Bone marrow (tissue), 2 donors: Measurements from ENCODE around the gene IQSEC1.
A peak's percentile ranks its signal among the peaks of the same experiment; 100 is the strongest.

Experiments
- DNase-seq, 2 donors: peaks; one replicate each; lab custom pipeline; 2025; lab: John Stamatoyannopoulos, UW

Gene IQSEC1

DNA sequence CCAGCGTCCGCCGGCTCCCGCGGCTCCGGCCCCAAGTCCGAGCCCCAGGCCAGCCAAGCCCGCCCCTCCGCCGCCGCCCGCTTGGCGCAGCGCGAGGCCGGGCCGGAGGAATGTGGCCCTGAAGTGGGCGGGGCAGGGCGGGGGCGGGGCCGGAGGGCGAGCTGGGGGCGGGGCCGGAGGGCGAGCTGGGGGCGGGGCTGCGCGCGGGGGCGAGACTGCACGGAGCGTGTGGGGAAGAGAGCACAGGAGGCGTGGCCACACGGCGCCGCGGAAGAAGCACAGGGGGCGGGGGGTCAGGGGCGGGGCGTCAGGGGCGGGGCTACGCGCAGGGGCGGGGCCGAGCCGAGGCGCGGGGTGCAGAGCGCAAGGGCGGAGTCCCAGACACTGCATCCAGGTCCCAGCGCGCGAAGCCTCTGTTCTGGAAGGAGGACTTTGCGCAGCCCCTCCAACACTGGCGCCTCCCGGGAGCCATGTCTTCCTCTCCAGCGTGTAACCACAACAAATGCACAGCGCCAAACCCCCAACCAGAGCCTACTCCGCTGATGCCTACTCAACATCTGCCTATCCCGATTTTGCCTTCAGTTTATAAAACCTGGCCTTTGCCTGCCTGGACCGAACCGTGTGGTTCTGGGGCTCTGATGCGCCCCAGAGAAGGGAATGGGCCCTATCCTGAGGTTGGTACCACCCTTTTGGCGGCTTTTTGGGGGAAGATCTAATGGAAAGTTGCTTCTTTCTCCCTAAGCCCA is 105.5 kb downstream of the IQSEC1 start:
- peak; percentile 84 to 85 for DNase-seq

DNA sequence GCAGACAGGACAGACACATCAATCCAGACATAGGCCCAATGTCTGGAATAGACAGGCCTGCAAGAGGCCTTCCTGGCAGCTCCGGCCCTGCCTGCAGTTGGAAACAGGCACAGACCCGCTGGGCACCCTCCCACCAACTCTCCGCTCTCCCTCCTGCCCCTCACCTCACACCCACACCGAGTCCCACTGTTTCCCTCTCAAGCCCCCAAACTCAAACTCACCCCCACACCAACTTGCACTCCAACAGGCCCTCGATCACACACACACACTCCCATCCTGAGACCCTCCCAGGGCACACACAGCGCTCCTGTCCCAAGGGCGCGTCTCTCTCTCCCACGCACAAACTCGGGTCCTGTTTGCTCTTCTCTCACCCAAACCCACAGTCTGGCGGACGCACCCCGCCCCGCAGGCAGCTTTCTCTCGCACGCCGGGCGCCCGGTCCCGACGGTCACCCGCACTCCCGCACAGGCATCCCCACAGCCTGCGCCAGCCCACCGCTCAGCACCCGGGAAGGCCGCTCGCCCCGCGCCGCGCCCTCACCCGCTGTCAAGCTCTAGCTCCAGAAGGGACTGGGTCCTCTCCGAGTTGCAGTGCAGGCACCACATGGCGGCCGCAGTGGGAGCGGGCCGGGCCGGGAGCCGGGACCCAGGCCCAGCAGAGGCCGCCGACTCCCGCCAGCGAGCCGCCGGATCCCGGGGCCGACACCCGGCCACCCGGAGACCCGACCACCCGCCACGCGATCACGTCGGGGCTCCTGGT is 106.2 kb downstream of the IQSEC1 start:
- DNase-seq, result no peak

DNA sequence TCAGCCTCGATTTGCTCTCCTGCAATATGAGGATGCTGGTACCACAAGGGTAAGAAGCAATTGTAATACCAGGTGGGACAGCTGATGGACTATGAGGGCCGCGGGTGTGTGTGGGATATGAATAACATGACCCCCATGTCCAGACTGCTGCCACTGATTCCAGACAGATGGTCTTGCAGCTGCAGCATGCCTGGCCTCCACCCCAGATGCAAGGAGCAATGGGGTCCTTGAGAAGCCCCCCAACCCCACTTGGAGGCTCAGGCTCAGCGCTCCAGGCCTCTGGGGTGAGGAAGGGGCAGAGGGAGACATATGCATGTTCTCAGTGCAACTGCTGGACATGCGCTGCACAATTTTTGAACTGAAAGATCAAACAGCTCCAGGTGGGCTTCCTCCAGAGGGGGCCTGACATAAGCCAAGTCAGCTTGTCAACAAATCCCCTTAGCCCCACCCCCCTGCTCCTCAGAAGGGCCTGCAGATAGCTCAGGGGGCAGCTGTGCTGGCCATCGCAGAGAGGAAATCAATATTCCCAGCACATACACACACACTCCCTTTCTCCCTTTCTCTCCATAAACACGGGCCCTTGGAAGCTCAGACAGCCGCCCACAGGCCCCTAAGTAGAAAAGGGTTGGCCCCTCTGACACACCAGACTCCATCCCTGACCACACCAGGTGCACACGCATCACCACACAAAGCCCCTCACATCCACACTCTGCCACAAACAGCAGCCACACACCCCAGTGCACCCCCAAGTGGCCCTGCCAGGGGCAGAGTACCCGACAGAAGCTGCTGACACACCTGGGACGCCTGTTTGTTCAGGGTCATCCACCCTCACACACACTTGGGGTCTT is 107.0 kb downstream of the IQSEC1 start:
- no peak for DNase-seq

DNA sequence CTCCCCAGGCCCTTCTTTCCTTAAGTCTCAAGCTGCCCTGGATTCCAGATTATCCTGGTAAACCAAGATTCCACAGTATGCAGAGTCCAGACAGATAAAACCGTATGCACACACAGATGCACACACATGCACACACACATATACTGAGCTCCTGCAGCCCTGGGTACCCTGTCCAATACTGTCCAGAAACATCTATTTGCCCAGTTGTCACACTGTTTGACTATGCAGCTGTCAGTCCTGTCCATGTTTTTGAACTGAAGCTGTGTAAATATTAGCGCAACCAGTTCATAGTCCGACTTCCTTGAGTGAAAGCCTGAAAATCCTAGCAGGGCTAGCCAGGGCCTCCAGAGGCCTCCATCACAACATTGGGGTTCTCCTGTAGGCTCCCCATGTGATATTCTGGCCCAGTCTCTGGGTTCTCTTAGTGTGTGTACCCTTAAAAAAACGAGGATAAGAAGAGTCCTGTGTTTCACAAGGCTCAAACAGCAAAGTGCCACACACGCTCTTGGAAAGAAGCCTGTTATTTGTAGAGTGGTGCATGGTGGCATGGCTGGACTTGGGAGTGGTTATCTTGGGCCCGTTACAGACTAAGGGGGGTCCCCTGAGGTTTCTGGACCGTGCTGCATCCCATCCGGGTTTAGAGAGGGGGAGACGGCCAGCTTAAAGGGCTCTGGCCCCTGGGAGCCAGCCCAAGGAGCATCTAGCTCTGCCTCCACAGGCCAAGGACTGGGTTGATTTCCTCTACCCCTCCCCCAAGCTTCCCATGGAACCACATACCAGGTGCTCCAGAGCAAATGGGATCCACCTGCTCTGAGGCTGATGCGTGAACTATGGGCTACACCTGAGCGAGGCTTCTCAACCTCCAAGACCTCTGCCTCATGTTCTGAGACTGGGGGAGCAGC is 108.3 kb downstream of the IQSEC1 start:
- DNase-seq, result no peak

DNA sequence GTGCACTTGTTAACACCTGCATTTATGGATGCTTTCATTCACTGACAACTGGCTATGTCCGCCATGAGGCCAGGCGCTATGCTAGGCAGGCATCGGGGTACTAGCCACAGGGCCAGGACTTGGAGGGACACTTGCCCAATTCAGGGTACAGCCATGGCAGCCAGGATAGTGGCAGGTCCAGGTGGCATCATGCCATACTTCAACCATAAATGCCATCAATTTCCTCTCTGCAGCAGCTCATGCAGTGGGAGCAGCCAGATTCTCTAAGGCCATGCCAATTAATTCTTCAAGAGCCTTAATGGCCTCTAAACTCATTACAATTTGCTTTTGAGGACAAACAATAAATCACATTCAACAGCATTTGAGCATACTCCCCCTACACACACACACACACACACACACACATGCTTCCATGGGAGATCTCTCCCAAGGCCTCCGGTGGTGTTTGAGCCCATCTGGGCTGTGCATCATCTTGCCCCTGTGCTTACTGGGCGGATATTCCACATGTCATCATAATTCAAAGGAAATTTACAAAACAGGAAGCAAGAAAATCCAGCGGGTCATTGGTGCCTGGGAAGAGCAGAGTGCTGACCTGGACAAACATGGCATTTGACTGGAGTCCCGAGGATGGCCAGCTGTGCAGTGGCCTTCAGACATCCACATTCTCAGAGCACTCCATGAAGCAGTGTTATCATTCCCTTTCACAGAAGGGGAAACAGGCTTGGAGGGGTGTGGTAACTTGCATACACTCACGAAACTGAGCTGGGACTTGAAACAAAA is 109.1 kb downstream of the IQSEC1 start:
- DNase-seq, result no peak

DNA sequence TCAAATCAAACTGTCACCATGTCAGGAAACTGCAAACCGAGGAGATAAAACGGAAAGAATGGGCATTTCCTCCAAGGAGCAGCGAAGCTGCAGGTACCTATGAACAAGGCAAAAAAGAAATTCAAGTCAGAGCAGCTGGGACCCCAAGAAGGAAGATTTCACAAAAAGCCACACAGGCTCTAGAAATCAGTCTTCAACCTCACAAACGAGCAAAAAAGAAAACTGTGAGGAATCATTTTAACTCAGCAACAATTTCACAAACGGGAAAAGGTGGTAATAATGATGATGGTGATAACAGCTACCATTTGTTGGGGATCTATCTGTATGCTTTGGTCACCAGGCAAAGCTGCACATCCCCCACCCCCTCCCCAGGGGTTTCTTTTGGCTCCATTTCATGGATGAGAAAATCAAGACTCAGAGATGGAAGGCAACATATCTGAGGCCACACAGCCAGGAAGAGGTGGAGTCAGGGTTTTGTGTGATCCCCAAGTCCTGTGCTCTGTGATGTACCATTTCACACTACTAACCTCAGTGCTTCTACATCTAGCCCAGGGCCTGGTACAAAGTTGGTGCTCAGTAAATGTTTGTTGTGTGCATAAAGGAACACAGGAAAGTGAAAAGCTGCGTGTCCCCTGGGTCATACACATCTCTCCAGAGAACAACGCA is 109.9 kb downstream of the IQSEC1 start:
- no peak for DNase-seq

DNA sequence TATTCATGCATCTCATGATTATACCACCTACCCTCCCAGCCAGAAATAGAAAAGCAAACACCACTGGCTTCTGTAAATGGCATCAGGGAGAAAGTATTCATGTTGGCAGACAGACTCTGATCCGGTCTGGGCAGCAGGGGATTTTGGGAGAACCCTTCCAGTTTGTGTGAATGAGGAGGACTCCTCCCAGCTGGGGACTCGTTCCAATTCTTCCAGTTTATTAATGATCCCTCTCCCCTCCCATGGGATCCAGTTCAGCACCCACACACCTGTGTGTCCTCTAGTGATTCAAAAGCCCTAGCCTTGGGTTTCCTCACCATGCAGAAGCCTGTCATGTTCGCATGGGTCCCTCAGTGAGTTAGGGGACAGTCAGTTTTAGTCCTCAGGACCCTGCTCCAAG is 110.9 kb downstream of the IQSEC1 start:
- DNase-seq, result no peak

DNA sequence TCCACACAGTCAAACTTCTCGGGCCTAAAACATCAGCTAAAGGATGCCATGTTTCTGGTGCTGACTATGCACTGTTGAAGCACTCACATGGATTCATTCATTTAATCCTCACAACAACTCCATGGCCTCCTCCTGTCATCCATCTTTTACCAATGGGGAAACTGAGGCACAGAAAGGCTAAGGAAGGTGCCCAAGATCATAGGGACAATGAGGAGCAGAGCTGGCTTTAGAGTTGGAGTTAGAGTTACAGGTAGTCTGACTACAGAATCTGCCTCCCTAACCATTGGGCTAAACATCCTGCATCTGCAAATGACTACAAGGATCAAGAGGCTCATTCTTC is 111.6 kb downstream of the IQSEC1 start:
- DNase-seq, result no peak

DNA sequence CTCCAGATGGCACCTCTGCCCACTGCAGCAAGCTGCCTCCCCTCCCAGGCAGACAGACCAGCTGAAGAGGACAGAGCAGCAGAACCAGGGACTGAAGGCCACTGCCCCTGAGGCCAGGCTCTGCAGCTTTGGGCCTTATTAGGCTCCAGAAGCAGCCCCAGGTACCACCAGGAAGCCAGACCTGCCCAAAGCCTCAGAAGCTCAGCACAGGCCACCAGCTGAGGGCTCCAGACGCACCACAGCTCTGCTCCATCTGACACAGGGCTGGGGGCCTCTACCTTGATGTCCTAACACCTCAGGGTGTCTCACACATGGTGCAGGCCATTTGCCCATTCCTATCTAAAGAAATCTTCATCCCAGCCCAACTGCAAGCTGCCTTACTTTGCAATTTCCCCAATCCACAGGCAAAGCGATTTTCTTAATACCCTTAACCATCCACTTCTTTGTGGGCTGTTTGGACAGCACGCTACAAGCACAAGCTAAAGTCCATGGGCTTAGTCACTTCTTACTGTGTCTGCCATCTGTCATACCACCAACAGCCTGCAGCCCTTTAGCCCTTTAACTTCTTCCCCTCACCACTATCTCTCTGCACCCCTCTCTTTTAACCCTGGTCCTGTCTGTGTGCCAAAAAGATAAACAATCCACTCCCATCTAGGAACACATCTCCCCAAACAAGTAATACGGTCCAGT is 112.1 kb downstream of the IQSEC1 start:
- DNase-seq, result no peak

DNA sequence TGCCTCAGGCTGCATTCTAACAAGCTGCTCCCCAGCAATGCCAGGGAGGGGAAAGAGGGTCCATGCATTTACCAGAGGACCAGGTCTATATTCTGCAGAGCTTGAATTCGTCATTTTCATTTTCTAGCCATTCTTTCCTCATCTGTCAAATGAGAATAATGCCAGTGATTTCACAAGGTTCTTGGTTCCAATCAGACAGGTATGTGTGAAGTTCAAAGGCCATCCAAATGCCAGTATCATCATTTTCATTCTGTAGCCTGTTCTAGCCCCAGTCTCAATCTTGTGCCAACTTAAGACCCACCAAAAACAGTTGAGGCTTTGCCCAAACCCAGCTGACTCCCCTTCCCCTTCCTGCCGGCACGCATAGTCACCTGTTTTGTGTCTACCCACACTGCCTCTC is 112.7 kb downstream of the IQSEC1 start:
- DNase-seq, result no peak

DNA sequence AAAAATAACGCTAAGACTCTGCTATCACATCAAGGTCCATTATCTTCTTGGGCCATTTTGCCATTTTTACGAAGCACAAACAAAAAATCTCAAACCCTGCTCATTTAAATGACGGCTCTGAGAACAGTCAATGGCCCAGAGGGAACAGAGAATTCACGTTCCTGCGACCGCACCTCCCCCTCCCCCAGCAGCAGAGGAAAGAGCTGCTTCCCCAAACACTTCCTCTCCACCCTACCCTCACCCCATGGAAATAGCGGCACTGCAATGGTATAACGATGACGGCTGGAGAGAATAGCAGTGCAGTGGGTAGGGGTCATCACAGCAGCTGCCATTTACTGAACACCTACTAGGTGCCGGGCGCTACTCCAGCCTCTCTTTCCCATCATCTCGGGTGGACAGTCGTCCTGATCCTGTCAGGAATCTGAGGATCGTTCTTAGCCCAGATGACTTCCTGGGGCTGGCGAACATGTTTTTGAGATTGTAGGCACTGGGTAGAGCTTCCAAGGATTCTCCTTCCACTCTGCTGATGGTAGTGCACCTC is 113.3 kb downstream of the IQSEC1 start:
- peak in 1 of 2 donors; percentile 61 for DNase-seq

DNA sequence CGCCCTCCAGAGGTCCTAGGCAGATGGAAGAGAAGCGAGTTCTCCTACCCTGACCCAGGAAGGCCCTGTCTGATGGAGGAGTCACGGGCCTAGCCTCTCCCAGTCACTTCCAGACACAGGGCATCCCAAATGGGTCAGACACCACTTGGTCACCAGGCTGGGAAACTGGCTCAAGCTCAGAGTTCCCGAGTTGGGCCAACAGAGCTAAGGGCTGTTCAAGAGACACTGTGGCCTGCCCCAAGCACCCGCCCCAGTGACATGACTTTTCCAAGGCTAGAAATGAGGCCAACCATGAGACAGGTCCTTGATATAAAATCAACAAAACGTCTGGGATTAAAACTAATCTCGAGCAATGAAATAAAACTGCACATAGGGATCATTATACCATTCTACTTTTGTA is 113.8 kb downstream of the IQSEC1 start:
- no peak for DNase-seq

DNA sequence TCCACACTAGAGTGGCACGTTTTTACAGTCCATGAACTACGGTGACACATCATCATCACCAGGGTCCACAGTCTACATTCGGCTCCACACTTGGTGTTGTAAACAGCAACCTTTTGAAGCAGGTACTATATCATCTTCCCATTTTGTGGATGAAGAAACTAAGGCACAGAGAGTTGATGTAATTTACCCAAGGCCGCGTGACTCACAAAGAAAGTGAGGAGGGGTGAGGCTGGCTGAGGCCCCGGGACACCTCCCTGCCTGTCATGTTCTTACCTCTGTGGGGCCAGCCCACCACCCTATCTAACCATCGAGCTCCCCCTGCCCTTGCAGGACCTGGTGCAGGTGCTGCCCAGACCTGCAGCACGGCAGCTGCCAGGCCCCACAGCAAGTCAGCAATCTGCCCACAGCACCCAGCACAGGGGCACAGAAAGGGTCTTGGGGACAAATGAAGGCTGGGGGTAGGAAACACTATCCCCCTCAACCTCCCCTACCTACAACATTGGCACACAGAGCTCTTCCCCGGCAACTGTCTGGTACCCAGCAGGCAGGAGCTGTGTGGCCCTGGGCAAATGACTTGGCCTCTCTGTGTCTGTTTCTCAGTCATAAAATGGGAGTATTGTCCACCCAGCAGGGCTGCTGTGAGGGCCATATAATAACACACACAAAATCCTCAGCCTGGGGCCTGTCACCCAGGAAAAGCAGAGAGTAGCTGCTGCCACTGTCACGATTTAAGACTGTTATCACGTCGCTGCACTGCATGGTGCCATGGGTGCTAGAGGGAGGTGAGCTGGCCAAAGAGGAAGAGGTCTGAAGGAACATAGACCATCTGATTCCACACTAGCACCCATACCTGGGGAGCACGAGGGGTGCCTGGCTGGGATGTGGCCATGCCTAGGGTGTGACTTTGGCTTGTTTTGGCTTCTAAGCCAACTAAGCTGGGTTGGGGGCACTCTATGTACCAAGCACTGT is 115.1 kb downstream of the IQSEC1 start:
- DNase-seq, result no peak

DNA sequence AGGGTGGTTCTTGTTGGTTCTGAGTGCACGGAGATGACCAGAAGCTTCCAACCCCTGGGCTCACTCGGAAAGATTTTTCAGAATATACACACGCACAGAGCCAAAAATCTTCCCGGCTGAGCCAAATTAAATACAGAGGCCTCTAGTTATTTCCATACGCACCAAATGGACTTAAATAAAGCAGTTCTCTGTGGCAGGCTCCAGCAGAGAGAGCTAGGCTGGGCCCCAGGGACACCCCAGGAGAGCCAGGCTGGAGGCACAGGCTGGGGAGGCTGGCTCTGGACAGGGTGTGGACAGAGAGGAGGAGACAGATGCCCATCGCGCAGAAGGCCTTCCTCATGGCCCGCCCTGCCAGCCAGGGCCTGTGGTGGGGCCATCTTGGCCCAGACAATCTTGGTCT is 115.9 kb downstream of the IQSEC1 start:
- no peak for DNase-seq

DNA sequence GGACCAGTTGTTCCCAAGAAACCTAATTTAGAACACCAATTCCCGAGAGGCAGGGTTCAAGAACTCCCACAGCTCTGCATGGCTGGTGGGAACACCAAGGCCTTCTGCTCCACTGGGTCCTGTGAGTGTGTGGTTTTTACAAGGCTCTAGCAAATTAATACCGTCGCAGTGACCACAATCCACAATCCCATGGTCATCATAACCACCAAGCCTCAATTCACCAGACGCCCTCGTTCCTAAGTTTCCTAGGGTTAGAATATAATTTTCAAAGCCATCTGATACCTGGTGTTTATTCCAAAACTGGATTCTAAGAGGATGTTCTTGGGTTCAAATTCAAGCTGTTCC is 116.9 kb downstream of the IQSEC1 start:
- no peak for DNase-seq

DNA sequence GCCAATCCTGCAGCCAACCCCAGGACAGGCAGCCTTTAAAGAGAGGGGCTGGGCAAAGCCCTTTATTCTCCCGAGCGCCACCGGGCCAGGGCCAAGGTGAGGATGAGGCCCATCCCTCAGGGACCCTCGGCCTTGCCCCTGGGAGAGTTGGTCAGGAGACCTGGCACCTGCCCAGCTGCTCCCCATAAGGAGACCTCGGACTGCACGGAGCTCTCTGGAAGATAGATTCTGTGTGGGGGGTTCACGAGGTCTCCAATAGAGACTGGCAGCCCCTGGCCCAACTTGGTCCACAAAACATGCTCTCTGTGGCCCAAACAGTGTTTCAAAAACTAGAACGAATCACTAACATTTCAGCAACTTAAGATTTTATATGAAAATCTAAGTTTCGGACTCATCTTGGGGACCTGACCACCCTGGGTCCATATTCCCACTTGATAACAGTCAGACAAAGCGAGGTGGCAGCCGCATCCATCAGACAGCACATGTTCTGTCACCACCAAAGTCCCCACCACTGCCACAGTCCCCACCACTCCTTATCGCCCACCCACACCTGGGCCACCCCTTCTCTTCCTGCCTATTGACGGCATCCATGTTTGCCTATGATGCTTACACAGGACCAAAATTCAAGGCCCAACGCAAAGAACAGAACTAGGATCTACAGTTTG is 117.4 kb downstream of the IQSEC1 start:
- no peak for DNase-seq

DNA sequence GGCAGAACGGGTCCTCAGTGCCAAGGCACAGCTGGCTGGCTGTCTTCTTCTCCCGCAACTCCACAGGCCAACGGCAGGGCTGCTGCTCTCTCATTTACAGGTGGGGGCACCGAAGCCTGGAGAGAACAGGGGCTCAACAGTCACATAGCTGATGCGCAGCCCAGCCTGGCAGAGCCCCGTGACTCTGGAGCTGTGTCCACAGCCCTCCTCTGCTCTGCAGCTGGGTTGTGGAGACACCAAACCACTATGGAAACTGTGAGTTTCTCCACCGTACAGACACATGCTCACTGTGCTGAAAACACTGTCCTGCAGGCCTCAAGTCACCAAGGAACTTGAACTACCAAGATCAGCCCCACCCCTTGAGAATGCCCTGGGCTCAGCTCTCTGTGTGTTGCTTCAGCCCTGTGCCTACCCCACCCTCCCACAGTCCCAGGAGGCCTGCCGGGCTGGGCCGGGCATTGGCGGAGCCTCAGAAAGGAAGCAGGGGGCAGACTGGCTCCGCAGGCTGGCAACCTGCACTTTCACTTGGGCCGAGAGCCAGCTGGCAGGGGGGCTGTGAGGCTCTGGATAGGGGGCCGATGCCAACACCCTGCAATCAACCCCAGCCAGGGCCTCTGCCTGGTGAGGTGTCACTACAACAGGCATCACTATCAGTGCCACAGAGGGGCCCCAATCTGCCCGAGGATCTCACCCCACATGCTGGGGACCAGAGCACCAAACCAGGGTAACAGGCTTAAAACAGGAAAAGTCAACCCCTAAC is 118.2 kb downstream of the IQSEC1 start:
- peak; percentile 17 to 29 for DNase-seq
